GM20000 (cell line): ENCODE results near the gene TGM2.

Source experiments
- DNase-seq: peaks from one replicate; pipeline ENCODE4 v3.0.0; 2012; ENCODE audit warnings: low spot score
- TF ChIP-seq, protein P1 (sequence below): IDR thresholded peaks from 2 replicates; pipeline ENCODE4 v1.5.1; 2012; ENCODE audit warnings: mild to moderate bottlenecking, control low read depth; ENCODE audit errors: extremely low read depth, missing control alignments

Gene TGM2

DNA sequence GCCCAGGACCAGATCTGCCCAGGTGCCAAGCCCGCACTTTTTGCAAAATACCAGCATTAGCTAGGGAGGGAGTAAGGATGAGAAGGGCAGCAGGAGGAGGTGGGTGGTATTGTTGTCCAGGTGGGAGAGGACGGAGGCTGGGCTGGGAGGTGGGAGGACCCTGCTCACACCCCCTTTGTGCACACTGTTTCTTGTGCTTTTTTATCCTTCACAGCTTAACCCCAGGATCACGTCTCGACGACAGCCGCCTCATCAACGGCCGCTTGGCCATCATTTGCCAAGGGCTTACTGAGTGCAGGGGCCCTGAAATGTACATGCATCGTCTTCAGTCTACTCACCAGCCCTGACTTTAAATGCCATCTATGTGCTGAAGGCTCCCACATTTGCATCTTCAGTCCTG, 12.1 kb upstream of the TGM2 start:
- DNase-seq: no peak
- TF ChIP-seq, protein P1, sequence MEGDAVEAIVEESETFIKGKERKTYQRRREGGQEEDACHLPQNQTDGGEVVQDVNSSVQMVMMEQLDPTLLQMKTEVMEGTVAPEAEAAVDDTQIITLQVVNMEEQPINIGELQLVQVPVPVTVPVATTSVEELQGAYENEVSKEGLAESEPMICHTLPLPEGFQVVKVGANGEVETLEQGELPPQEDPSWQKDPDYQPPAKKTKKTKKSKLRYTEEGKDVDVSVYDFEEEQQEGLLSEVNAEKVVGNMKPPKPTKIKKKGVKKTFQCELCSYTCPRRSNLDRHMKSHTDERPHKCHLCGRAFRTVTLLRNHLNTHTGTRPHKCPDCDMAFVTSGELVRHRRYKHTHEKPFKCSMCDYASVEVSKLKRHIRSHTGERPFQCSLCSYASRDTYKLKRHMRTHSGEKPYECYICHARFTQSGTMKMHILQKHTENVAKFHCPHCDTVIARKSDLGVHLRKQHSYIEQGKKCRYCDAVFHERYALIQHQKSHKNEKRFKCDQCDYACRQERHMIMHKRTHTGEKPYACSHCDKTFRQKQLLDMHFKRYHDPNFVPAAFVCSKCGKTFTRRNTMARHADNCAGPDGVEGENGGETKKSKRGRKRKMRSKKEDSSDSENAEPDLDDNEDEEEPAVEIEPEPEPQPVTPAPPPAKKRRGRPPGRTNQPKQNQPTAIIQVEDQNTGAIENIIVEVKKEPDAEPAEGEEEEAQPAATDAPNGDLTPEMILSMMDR: no peak

DNA sequence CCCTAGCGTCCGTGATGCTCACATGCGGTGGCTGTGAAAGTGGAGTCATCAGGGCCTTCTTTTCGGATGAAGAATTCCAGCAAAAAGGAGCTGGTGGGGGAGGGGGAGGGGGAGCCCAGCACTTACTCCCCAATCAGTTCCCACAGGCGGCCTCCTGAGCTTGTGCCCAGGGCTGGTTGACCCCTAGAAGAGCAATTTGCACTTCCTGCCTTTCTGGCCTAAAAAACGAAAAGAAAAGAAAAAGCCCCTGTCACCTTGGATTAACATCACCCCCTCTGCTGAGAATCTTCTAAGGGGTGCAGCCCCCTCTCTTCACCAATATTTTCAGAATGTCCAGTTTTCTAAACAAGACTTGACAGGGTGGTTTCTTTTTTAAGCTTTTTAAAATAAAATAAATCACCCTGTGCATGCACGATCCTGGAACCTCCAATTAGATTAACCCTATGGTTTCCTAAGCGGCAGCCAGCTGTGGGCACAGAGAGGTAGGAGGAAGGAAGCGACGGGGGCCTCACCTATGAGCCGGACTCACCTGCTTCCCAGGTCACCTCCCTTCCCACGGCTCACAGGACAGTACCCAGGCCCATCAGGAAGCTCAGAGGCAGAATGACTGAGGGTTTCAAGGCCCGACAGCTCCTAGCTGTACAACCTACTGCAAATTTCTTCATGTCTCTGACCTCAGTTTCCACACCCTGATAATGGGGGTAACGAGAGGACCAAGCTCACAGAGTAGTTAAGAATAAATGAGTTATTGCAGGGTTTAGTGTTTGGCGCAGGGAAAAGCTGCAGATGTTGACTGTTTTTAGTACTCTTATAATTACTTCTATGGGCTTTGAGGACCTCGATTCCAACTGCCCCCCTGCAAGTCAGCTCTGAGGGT, 10.5 kb upstream of the TGM2 start:
- no peak for DNase-seq
- TF ChIP-seq, protein P1: no peak

DNA sequence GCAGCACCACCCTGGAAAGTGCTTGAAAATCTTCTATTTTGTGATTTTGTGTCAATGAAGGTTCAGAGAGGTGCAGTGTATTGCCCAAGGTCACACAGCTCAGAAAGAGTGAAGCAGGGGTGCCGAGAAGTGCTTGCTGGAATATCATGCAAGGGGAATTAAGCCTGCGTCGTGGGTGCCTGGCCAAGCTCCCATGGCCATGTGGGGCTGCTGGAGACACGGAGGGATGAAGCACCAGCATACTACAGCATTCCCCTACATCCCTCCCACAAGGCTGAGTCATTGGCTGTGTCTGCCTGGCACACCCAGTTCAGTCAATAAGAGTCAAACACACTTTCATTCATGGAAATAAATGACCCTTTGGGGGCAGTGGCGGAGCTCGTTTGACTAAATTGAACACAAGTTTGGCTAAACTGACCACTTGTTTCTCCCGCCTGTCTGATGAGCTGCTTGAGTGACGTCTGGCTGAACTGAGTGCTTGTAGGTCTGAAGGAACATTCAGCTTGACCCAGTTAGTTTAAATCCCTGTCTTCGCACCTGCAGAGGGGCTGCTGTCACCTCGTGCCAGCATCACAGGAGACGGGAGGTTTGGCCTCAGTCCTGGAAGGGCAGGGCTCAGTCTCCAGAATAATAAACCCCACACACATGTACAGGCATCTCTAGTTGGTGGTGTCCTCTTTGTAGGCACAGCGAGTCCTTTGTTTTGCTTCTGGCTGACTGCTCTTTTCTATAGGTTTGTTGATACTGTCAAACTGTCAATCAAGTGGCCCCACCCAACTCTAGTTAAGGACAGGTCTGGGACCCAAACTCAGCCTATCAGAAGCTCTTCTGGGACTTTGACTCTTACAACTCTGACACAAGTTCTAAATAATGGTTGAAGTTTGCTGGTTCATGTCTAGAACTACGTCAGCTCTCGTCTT, 8.4 kb upstream of the TGM2 start:
- TF ChIP-seq, protein P1: no peak
- DNase-seq: no peak

DNA sequence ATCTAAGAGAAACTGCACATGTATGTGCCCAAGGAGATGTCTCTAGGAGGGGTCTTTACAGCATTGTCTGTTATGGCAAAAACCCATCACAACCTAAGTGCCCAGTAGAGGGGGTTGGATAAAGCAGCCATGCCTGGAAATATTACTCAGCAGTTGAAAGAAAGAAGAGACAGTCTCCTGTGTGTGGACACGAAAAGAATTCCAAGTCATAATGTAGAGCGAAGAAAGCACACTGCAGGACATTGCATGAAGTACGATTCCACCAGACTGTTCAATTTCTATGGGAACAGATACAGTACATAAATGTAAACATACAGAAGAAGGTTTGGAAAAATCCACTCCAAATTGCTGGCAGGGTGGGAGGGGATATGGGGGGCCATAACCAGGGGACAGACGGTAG, 7.3 kb upstream of the TGM2 start:
- no peak for DNase-seq
- TF ChIP-seq, protein P1: no peak

DNA sequence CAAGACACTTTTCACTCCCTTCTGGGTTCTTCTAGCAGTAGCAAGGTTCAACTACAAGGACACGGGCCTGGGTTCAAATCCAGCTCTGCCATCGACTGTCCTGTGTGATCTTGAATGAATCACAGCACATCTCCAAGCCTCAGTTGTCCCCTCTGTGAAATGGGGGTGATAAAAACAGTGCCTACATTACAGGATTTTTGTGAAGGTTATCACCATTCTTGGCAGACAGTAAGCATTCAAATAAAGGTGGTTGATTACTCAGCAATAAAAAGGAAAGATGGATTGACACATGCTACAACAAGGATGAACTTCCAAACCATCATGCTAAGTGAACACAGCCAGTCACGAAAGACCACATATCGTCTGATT, 6.6 kb upstream of the TGM2 start:
- no peak for DNase-seq
- TF ChIP-seq, protein P1: no peak

DNA sequence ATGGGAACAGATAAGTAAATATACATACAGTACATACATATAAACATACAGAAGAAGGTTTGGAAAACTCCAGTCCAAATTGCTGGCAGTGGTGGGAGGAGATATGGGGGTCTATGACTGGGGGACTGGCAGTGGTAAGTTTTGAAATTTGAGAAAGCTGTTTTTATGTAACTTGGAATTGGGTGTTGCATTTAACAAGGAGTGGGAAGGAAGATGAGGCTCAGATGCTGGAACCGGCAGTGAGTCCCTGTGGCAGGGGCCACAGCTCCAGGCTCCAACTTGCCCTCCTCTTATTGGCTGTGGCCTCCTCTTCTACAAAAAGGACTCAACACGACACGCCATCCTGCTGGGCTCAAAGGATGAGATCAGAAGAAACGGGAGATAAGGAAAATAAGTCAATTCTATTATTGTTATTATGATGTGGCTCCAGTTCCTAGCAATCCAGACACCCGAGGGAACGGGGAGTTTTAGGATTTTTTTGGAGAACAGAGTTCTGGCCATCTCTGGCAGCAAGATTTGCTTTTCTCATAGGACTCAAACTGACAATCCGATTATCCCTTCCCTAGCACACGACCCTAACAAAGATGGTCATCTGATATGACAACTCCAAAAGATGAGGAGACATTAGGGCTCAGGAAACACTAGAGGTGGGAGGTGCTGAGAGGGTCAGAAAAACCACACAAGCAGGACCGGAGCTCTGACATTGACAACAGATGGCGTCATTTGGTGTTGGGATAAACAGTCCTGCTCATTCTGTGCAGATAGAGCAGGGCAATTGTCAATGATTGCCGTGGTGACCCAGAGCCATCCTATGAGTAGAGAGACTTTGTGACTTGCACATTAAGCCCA, 6.0 kb upstream of the TGM2 start:
- no peak for DNase-seq

More for the DNA sequence above, 6.0 kb upstream of the TGM2 start:
- TF ChIP-seq, protein P1: no peak
